HG02973 (cell line): ENCODE results near the gene VEGFA.

Experiments
- ATAC-seq: cut with Tn5 transposase; IDR thresholded peaks from one replicate; pipeline ENCODE4 v1.9.1; 2021; ENCODE audit warnings: moderate library complexity; ENCODE audit not compliant: unreplicated experiment

The VEGFA gene

GRCh38 chr6:43759136-43759906, 10.7 kb upstream of the VEGFA start:
- no peak for ATAC-seq

DNA sequence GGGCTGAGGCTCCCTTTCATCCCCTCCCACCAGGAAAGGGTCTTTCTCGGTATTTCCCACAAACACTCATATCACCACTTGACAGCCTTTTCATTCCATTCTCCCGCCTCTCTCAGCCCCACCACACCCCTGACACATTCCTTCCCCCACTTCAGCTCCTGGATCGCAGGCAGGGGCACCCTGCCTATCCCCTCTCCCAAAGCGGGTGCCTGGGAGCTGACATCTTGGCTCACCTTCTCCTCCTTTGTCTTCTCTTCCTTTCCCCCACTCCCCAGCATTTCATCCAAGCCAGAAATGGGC, 10.2 kb upstream of the VEGFA start:
- no peak for ATAC-seq

DNA sequence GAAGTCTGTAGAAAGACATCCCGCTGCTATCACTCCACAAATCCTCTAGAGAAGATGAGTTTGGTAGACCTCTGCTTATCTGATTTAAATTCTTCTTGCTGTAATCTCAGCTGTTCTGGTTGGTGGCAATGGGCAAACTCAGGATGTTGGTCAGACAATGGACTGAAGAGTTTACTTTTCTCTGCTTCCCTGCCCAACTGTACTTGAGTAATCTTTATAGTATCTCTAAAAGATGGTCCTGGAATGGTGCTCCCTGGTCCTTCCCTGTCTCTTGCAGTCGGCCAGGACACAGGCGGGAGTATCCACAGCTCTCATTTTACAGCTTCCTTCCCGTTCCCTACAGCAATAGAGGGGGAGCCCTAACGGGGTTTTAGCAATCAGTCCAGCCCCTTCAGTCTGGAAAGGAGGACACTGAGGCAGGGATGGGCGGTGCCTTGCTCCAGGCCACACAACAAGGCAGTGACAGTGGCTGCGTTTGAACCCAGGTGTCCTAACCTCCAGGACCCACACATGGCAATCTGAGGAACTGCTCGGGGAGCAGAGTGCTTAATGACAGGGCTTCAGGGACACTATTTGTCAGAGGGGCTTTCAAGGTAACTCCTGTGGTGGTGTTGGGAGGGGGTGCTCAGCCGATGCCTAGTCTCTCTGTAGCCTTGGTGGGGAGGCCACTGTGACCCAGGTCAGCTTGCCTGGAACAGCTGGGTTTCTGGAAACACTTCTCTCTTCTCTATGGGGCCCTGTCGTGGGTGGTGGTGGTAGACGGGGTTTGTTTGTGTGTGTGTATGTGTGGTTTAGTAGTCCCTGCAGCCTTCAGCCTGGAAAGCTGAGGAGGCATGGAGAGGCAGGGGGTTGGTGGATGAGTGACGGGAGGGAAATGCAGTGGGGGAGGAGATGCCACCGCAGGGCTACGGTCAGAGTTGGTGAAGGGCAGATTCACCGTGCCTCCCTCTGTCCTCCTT, 9.5 kb upstream of the VEGFA start:
- no peak for ATAC-seq

DNA sequence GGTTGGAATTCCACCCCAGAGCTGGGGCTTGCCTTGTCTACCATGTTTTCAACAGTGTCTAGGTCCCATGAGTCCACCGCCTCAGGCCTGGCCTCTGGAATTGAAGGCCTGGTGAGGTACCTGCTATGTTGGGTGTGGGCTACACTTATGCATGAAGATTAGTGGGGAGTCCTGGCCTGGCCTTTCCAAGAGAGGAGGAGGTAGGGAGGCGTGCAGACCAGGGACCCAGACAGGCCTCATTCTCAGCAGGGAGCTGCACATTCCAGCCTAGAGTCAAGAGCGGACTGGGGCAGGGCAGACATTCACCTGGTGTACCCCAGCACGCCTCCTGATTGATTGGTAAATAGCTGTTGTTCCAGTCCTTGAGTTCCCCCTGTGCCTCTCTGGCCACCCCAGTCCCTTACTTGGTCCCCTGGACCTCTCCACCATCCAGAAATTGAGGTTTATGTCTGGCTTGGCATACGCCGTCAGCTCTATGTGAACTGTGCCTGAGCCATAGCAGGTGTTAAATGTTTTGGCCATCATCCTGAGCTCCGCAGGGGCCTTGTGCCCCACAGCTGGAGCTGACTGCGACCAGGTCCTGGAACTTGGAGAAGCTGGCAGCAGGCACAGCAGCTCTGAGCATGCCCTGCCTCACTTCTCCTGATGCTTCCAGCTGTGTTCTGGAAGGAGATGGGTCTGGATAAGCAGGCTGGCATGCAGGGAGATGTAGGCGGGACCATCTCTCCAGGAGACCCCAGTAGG, 8.2 kb upstream of the VEGFA start:
- ATAC-seq = no peak

- no peak for ATAC-seq
Measured at GRCh38 chr6:43762410-43762768, 7.6 kb upstream of the VEGFA start.

GRCh38 chr6:43762966-43763695, 6.9 kb upstream of the VEGFA start:
- ATAC-seq = no peak

GRCh38 chr6:43763812-43764522, 6.0 kb upstream of the VEGFA start:
- ATAC-seq = no peak

GRCh38 chr6:43764772-43765171, 5.2 kb upstream of the VEGFA start:
- ATAC-seq = no peak

DNA sequence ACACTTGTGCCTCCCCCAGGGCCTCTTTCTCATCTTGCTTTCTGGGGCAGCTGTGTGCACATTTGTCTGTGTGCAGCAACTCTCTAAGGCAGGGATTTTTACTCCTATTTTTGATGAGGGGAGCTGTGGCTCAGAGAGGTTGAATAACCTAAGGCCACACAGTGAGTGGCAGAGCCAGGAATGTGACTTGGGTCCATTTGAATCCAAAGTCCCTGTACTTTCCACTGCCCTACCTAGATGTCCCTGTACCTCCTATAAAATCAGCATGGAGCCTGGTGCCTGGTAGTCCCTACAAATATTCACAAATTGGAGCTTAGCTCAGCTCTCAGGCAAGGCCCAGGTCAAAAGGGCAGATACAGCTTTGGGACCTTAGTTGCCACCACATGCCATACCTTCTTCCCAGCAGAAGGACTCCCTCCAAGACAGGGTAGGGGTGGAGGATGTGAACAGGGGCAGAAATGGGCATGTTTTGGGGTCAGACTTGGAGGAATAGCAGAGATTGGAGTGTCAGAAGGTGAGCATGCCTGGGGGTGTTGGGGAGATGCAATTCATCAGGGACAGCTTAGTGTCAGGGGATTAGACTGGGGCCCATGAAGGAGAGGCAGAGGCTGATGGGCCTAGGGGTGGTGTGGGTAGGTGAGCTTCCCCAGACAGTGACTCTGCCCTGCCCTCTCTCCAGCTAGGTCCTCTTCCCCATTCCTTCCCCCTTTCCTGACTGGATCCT, 4.1 kb upstream of the VEGFA start:
- ATAC-seq = no peak

GRCh38 chr6:43766500-43766853, 3.5 kb upstream of the VEGFA start:
- no peak for ATAC-seq

GRCh38 chr6:43766964-43767461, 3.0 kb upstream of the VEGFA start:
- no peak for ATAC-seq

DNA sequence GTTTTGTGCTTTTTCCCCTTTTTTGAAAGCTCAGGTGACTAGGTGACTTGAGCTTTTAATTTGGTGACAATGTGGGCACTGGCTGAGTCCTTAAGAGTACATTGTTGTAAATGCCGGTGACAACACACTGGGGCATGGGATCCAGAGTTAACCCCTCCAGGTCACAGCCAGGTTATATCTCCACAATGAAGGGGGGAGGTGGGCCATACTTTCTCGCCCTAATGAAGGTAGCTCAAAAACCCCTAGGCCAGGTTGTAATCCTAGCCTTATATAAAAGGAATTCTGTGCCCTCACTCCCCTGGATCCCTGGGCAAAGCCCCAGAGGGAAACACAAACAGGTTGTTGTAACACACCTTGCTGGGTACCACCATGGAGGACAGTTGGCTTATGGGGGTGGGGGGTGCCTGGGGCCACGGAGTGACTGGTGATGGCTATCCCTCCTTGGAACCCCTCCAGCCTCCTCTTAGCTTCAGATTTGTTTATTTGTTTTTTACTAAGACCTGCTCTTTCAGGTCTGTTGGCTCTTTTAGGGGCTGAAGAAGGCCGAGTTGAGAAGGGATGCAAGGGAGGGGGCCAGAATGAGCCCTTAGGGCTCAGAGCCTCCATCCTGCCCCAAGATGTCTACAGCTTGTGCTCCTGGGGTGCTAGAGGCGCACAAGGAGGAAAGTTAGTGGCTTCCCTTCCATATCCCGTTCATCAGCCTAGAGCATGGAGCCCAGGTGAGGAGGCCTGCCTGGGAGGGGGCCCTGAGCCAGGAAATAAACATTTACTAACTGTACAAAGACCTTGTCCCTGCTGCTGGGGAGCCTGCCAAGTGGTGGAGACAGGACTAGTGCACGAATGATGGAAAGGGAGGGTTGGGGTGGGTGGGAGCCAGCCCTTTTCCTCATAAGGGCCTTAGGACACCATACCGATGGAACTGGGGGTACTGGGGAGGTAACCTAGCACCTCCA, 2.2 kb upstream of the VEGFA start:
- ATAC-seq = no peak

- no peak for ATAC-seq
Measured at GRCh38 chr6:43768506-43768860, 1.5 kb upstream of the VEGFA start.

GRCh38 chr6:43768983-43769525, 957 bp upstream of the VEGFA start:
- no peak for ATAC-seq

DNA sequence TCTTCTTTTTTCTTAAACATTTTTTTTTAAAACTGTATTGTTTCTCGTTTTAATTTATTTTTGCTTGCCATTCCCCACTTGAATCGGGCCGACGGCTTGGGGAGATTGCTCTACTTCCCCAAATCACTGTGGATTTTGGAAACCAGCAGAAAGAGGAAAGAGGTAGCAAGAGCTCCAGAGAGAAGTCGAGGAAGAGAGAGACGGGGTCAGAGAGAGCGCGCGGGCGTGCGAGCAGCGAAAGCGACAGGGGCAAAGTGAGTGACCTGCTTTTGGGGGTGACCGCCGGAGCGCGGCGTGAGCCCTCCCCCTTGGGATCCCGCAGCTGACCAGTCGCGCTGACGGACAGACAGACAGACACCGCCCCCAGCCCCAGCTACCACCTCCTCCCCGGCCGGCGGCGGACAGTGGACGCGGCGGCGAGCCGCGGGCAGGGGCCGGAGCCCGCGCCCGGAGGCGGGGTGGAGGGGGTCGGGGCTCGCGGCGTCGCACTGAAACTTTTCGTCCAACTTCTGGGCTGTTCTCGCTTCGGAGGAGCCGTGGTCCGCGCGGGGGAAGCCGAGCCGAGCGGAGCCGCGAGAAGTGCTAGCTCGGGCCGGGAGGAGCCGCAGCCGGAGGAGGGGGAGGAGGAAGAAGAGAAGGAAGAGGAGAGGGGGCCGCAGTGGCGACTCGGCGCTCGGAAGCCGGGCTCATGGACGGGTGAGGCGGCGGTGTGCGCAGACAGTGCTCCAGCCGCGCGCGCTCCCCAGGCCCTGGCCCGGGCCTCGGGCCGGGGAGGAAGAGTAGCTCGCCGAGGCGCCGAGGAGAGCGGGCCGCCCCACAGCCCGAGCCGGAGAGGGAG, 580 bp downstream of the VEGFA start:
- no peak for ATAC-seq

- ATAC-seq = no peak
Measured at GRCh38 chr6:43771210-43771857, 1.3 kb downstream of the VEGFA start.
